HPDE6-E6E7 (cell line): ENCODE results near the gene PHYKPL.

Experiments used
- DNase-seq: peaks from one replicate; pipeline ENCODE4 v3.0.0; 2011; ENCODE audit warnings: missing footprints; ENCODE audit errors: extremely low spot score

Gene PHYKPL

DNA sequence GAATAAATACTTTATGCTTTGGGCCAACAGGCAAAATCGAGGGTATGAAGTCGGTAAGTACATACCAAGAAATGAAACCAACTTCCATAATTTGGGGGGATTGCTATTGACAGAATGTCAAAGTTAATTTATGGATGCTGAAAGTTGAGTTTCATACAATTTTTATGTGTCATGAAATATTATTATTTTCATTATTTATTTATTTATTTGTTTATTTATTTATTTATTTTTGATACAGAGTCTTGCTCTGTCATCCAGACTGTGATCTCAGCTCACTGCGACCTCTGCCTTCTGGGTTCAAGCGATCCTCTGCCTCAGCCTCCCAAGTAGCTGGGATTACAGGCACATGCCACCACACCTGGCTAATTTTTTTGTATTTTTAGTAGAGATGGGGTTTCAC lies 40.9 kb downstream of the PHYKPL start:
- DNase-seq, result no peak

DNA sequence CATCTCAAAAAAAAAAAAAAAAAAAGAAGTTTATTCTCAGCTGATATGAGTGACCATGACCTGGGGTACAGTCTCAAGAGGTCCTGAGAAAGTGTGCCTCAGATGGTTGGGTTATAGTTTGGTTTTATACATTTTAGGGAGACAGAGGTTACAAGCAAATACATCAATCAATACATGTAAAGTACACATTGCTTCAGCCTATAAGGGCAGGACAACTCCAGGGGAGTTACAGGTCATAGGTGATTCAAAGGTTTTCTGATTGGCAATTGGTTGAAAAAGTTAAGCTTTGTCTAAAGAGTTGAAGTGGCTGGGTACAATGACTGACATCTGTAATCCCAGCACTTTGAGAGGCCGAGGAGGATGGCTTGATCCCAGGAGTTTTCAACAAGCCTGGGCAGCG lies 43.2 kb downstream of the PHYKPL start:
- no peak for DNase-seq

DNA sequence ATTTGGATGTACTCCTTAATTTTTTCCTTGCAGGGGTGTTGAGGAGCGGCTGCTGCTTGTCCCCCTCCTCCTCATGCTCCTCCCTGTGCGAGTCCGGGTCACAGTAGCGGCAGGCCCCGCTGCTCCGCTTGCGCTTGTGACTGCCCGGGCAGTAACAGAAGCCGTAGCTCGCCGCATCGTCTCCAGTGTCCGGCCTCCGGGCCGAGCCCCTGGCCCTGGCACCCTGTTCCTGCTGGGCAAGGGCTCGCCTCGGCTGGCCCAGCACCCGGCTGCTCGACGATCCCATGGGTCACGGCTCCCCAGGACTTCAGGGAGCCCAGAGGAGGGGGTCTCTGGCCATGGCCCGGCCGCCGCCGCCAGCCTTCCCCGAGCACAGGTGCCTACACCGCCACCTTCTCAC lies 45.6 kb downstream of the PHYKPL start, which contains the start of gene GMCL2:
Gene GMCL2 (minus strand): TSS at position 358 of the 400 bp plus-strand sequence. CDS start 72 bp downstream, at position 286.
- DNase-seq, result no peak

DNA sequence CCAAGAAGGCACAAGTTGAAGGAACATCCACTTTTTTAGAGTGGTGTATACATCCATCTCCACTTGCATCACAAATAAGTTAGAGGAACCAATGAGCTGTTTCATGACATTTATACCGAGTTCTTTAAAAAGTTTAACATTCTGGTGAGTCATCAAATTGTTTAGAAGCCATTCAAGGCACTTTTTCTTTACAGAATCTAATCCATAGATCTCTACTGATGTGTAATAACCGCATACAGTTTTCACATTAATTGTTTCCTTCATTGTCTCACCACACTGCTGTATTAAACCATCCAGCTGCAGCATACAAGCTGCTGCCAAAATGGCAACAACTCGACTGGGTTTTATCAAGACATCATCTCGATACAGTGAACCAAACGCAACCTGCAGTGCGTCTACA lies 46.2 kb downstream of the PHYKPL start:
- no peak for DNase-seq

DNA sequence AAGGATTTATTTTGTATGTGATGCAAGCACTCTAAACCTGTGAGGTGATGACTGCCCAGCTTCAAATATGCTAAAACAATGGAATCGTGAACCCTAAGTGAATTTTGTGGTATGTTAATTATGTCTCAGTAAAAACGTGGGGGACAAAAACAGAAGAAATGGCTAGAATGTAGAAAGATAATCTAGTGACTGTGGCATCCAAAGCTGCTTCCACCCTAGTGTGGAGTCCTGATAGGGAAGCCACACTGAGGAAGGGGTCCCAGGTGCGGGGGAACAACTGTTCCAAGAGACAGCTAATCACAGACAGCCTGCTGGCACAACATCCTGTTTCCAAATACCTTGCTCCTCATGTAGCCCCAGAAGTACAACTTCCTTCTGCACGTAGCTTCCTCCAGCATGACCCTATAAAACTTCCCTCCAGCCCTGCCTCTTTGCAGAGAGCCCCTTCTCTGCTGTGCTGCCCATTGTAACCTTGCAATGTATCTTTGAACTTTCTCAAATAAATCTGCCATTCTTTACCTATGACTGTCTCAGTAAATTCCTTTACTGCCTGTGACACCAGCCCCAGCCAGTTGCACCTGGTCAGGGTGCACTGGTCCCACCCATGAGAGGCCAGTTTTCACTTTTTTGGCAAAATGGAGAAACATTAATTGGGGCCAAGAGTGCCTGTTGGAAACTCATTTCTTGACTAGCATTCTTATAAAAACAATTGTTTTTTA lies 50.3 kb downstream of the PHYKPL start:
- no peak for DNase-seq

DNA sequence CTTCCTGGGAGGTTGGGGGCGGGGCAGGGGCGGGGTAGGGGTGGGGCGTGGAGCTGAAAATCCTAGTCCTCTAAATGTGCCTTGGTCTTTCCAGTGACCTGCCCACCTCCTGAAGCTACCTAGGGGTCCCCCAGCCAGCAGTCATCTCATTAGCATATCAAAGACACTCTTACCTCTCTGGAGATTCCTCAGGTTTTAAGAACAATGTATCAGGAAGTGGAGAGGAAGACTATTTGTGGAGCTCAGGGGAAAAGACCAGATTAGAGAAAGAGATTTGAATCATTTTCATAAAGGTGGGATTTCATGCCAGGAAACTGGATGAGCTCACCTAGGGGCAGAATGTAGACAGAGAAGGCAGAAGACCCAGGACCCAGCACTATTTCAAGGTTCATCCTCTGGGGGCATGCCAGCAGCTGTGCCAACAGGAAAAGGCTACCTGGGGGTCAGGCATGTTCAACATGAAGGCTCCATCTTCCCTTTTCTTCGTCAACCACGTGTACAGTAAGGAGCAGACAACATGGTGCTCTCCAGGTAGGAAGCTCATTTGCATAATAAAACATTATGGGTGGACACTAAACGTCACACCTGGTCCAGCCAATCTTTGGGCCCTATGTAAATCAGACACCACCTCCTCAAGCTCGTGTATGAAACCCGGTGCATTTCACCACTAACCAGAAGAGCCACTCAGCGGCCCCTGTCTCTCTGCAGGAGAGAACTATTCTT lies 52.3 kb downstream of the PHYKPL start:
- DNase-seq, result no peak

DNA sequence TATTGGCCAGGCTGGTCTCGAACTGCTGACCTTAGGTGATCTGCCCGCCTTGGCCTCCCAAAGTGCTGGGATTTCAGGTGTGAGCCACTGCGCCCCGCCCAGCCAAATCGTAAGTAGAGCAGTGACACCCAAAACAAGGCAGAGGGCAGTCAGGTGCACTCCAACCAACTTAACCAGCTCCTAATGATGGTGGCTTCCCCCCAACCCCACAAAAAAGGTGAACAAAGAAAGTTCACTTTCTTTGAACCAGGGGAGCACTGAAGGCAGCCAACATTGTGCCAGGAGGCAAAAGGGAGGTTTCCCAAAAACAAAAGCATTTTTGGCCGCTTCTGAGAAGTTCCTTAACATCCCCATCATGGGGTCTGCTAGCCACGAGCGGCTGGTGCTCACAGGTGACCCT lies 55.0 kb downstream of the PHYKPL start:
- no peak for DNase-seq

DNA sequence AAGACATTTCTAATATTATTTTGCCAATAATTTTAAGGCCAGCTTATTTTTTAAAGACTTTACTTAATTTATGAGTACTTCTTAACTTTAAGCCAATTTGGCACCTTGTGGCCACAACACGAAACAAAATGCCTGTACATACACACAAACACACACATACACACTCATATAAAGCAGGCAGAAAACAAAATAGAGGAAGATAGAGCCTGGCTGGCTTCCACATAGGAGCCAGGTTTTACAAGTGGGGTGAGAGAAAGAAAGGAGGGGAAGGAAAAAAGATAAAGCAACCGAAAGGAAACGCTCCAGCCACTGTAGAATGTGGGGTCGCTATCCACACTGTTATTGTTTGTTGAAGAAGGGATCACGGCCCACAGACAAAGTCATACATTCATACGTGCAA lies 55.8 kb downstream of the PHYKPL start:
- DNase-seq, result no peak

DNA sequence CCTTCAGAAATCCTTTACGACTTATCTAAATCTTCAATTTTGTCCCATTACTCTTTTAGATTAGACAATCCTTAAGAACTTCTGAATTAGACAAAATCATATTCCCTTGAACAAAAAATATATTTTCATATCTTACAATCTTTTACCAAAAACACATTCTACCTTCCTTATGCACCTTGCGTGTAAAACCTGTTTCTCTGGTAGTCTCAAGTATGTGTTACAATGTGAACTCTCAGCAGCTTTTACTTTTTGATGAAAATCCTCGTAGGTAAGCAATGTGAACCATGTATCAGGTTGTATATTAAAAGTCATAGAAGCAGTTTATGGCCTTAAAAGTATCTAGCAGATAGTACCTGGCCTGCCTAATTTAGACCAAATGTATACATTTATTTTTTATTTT lies 58.1 kb downstream of the PHYKPL start:
- no peak for DNase-seq

DNA sequence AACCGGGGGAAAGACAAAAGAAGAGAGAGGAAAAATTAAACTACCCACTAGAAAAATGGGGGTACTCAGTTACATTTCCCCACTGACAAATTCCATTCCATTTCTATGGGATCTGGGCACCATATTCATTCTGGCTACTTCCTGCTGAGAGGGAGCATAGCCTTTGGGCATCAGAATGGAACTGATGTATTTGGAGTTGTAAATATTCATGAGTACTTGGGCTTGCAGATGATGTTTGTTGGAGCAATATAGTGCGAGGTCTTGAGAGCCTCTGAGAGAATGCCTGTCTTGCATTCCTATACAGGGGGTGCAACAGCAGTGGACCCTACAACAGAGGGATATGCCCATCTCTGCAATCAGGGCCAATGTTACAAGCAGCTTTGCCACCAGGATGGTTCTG lies 62.1 kb downstream of the PHYKPL start:
- DNase-seq, result no peak

DNA sequence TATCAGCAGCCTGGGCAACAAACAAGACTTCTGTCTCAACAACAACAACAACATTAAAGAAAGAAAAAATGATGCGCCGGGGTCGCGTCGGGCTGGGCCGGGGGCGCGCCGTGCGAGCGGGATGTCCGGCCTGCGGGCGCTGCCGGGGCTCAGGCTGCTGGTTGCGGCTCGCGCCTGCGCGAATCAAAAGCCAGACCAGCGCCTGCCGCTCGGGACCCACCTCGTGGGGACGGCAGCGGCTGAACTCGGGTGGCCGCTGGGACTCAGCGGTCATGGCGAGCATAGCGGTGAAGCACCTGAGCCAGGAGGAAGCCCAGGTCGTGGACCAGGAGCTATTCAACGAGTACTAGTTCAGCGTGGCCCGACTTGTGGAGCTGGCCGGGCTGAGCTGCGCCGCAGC lies 67.0 kb downstream of the PHYKPL start:
- no peak for DNase-seq

DNA sequence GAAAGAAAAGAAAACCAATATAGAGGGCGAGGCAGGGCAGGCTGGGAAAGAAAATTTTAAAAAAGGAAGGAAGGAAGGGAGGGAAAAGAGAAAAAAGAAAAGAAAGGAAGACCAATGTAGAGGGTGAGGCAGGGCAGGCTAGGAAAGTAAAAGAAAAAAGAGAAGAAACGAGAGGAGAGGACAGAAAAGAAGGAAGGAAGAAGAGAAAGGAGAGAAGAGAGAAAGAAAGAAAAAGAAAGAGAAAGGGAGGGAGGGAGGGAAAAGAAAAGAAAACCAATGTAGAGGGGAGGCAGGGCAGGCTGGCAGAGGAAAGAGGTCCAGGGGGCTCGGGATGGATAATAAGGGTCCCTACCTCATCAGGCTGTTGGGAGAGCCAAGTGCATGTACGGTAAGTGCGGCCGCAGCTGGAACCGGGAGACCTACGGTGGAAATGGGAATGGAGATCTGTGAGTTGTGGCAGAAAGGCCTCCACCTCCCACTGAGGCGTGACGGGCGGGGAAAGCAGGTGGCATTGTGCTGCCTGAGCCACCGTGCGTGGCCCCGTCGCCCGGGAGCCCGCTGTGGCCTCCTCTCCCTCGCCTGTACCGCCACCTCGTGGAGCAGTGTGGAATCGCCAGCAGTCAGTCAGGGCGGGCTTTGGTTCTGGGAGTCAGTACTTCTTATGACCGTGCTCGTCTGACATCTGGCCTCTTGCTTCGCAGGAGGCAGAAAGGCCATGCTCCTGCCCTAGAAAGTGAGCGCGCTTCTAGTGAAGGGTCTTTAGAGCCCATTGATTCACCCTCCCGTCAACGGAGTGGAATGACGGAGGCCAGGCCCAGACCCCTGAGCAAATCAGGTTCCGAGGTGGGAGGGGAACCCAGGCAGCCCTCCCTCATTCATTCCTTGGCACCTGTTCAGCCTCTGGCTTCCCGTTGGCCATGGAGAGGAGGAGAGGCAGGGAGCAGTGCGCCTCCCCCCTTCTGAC lies 68.5 kb downstream of the PHYKPL start:
- peak; percentile 72 for DNase-seq

DNA sequence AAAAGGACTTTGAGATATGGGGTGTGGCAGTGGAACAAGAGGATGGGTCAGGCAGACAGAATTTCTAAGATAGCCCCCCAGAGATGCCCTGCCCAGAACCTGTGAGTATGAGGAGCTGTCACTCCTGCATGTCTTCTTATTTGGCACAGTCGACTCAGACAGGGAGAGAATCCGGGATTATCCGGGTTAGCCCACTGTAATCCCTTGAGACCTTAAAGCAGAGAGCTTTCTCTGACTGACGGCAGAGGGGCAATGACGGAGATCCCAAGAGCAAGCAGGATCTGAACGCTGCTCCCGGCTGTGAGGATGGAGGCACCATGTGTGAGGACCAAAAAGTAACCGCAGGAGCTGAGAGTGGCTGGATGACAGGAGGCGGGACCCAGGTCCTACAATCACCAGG lies 70.1 kb downstream of the PHYKPL start:
- DNase-seq, result no peak

DNA sequence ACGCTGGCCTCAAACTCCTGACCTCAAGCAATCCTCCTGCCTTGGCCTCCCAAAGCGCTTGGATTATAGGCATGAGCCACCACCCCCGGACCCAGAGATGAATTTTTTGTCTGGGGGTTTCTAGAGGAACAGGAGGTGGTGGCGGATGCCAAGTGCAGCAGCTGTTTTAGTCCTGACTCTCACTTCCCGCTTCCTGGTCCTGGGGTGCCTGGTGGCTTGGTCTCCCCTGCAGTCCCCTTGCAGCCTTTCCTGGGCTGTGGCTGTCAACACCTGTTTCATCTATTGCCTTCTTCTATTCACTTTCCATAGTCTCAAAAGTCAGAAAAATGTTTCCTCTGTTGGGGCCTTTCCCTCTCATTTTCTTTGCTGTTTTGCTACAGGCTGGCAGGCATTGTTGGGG lies 72.4 kb downstream of the PHYKPL start:
- DNase-seq, result no peak
